Measurements from ENCODE around the gene PHOX2B.

DNA sequence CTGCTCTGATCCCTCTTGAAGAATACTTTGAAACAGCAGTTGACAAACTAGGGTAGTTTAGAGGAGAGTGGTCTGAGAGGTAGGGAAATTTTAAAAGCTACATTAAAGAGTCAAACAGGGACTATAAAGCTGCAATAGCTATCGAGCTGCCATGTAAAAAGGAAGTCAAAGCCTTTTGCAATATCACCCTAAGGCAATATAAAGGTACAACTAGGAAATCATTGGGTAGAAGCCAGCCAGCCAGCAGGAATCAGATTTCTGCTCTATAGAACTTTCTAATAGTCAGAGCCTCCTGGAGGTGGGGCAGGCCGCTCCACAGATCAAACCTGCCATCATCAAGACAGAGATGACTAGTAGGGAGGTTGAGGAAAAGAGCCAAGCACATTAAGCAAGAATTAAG lies 15.2 kb upstream of the PHOX2B start:
- TF ChIP-seq POLR2A (IDR thresholded peaks at IDR 0.05; ENCODE audit: low read depth, low read length) (no peak), POU2F2 (IDR thresholded peaks at IDR 0.05; ENCODE audit: low read depth, low read length) (no peak), SPI1 (IDR thresholded peaks at IDR 0.05; ENCODE audit: low read depth, low read length) (no peak), POLR2AphosphoS5 (IDR thresholded peaks at IDR 0.05; ENCODE audit: low read depth, low read length) (no peak), TAF1 (IDR thresholded peaks at IDR 0.05; ENCODE audit: low read depth, low read length) (no peak), PAX5 (IDR thresholded peaks at IDR 0.05; ENCODE audit: insufficient read depth, low read length, severe bottlenecking) (no peak)
